Esophagus muscularis mucosa (tissue), 4 donors: ENCODE measurements around the gene WRNIP1. TPM values are rescaled to one million over a fixed set of nuclear protein-coding genes. Genes with fewer than 3 reads are reported as not detected.

Experiments used
- DNase-seq: peaks from one replicate; pipeline ENCODE4 v3.0.0-alpha.2; 2017; ENCODE audit errors: extremely low spot score
- H3K27ac ChIP-seq, 4 donors: fragments of 200-600 bp; sonication (generic); replicated peaks in 1 of 4; 1 replicate in 3 of 4; 2 replicates in 1 of 4; pipeline ENCODE4 v1.5.1; 2016 to 2019; ENCODE audit warnings: mild to moderate bottlenecking in 1 of 4
- H3K27me3 ChIP-seq, 4 donors: fragments of 200-600 bp; sonication (generic); one replicate each; pipeline versions ENCODE4 v1.5.1 to v1.6.0; 2016 to 2019
- H3K36me3 ChIP-seq, 4 donors: fragments of 200-600 bp; sonication (generic); one replicate each; pipeline ENCODE4 v1.5.1; 2016 to 2019
- H3K4me1 ChIP-seq, 4 donors: fragments of 200-600 bp; sonication (generic); one replicate each; pipeline ENCODE4 v1.5.1; 2016 to 2019
- H3K4me3 ChIP-seq, 4 donors: fragments of 200-600 bp; sonication (generic); 1 replicate in 2 of 4; 2 replicates in 2 of 4; pipeline ENCODE4 v1.5.1; 2016 to 2019; ENCODE audit warnings: mild to moderate bottlenecking in 4 of 4, moderate library complexity in 1 of 4
- H3K9me3 ChIP-seq, 4 donors: fragments of 200-600 bp; sonication (generic); 1 replicate in 3 of 4; 2 replicates in 1 of 4; pipeline ENCODE4 v1.5.1; 2016 to 2019
- CTCF ChIP-seq, 3 experiments: fragments of 200-600 bp in 2 of 3; fragments of 450-650 bp in 1 of 3; sonication (generic) in 2 of 3; IDR thresholded peaks; one replicate each; pipeline ENCODE4 v1.5.1; 2017 to 2019; ENCODE audit warnings: antibody characterized with exemption in 3 of 3, mild to moderate bottlenecking in 2 of 3, moderate library complexity in 1 of 3
- EP300 ChIP-seq: sonication (generic); formaldehyde crosslinking; IDR thresholded peaks from one replicate; pipeline ENCODE4 v1.6.1; 2017; ENCODE audit warnings: antibody characterized with exemption
- POLR2A ChIP-seq: fragments of 450-650 bp; IDR thresholded peaks from one replicate; pipeline ENCODE4 v1.6.1; 2017; ENCODE audit warnings: antibody characterized with exemption, moderate library complexity, mild to moderate bottlenecking, low read depth
- POLR2AphosphoS5 ChIP-seq, 2 donors: sonication (generic); formaldehyde crosslinking; IDR thresholded peaks; one replicate each; pipeline ENCODE4 v1.6.1; 2017; ENCODE audit warnings: antibody characterized with exemption in 2 of 2
- WGBS: methylation state at CpG from one replicate; pipeline ENCODE4 v1.1.5; 2018; 5-methylcytosine and 5-hydroxymethylcytosine counted together
- intact Hi-C: fragments of 100-400 bp; cut with DNase I; formaldehyde crosslinking; loops from one replicate; pipeline ENCODE4 v1.15.1; 2023
- total RNA-seq, 4 donors: library from RNA; depleted of rRNA; stranded (reverse); fragments of >200 nt; gene quantifications; one replicate each; pipeline versions ENCODE4 v1.1.0 to v1.2.1, GENCODE V29; 2016

WRNIP1 gene
- total RNA-seq, 4 donors from 2014 or later = 55.2 to 77.2 (median 63.7) TPM

GRCh38 chr6:2753743-2754142 lies 11.4 kb upstream of the WRNIP1 start:
- Histone ChIP-seq H3K4me3 (no peak overlapping the region), H3K27me3 (no peaks in the 10 kb centered on the region), H3K4me1 (peaks cover 0 to 16% (median 15%) of the 10 kb centered on the region in 4 donors), H3K27ac (no peak overlapping the region), H3K9me3 (no peaks in the 10 kb centered on the region), H3K36me3 (no peaks in the 10 kb centered on the region)
- DNase-seq = no peak
- intact Hi-C loops = no loop called here
- TF ChIP-seq EP300 (no peak), POLR2AphosphoS5 (IDR thresholded peaks at IDR 0.05) (no peak), CTCF (IDR thresholded peaks at IDR 0.05) (no peak), POLR2A (no peak)

DNA sequence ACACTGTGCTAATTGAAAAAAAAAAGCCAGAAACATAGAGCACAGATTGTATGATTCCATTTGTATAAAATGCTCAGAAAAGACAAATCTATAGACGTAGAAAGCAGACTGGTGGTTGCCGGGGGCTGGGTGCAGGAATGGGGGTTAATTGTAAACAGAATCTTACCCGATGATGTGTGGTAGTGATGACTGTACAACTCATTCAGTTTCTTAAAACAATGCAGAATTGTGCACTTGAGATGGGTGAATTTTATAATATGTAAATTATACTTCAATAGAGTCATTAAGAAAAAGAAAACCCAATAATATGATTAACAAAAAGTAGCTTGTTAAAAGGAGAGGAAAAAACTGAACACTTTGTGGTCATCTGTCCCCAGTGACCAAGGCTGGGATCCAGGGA lies 10.8 kb upstream of the WRNIP1 start:
- intact Hi-C loops = no loop called here

DNA sequence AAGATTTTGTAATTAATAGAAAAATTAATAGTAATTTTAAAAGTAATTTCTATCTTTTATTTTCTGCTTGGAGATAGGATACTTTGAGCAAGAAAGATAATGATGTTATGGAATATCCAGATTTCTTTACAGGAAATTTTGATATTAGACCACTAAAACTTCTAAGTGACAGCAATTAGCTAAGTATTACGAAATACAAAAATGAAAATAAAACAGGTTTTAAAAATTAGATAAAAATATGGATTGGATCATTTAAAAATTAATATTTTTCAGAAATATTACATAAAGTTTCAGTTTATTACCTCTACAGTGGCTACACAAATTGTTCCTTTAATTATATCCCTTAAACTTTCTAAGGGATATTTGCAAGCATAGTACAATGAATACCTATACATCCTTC lies 10.3 kb upstream of the WRNIP1 start:
- no peak for TF ChIP-seq POLR2A
- no peak for TF ChIP-seq EP300
- no peak for TF ChIP-seq POLR2AphosphoS5 (IDR thresholded peaks at IDR 0.05)
- TF ChIP-seq CTCF (IDR thresholded peaks at IDR 0.05) = no peak
- no peak overlapping the region for H3K4me3 ChIP-seq
- no peaks in the 10 kb centered on the region for H3K36me3 ChIP-seq
- 95% methylated on average over 1 of the region's 1 CpG for WGBS
- H3K27ac ChIP-seq = no peak overlapping the region
- no peaks in the 10 kb centered on the region for H3K27me3 ChIP-seq
- no peak for DNase-seq
- no peaks in the 10 kb centered on the region for H3K9me3 ChIP-seq
- peaks cover 0 to 12% (median 11%) of the 10 kb centered on the region in 4 donors for H3K4me1 ChIP-seq
- intact Hi-C loops = no loop called here

More for the DNA sequence above, 10.8 kb upstream of the WRNIP1 start:
- DNase-seq = no peak
- Histone ChIP-seq H3K27me3 (no peaks in the 10 kb centered on the region), H3K9me3 (no peaks in the 10 kb centered on the region), H3K4me3 (no peak overlapping the region), H3K36me3 (no peaks in the 10 kb centered on the region), H3K27ac (no peak overlapping the region), H3K4me1 (peaks cover 0 to 16% (median 15%) of the 10 kb centered on the region in 4 donors)
- WGBS = 74% methylated on average over 3 of the region's 3 CpGs
- no peak for TF ChIP-seq POLR2A
- no peak for TF ChIP-seq CTCF (IDR thresholded peaks at IDR 0.05)
- no peak for TF ChIP-seq EP300
- TF ChIP-seq POLR2AphosphoS5 (IDR thresholded peaks at IDR 0.05) = no peak

- no peak overlapping the region for H3K27ac ChIP-seq
- DNase-seq = no peak
- 90% methylated on average over 3 of the region's 3 CpGs for WGBS
- no peak for TF ChIP-seq EP300
- no peak for TF ChIP-seq CTCF (IDR thresholded peaks at IDR 0.05)
- H3K4me3 ChIP-seq = no peak overlapping the region
- intact Hi-C loops = no loop called here
- no peaks in the 10 kb centered on the region for H3K9me3 ChIP-seq
- peaks cover 0 to 12% (median 9%) of the 10 kb centered on the region in 4 donors for H3K4me1 ChIP-seq
- H3K27me3 ChIP-seq = no peaks in the 10 kb centered on the region
- no peaks in the 10 kb centered on the region for H3K36me3 ChIP-seq
Measured at GRCh38 chr6:2755456-2755855, 9.7 kb upstream of the WRNIP1 start.

- Histone ChIP-seq H3K36me3 (no peaks in the 10 kb centered on the region), H3K27me3 (no peaks in the 10 kb centered on the region), H3K27ac (peak overlapping the region in 2 of 4 donors; percentile 38 to 49), H3K9me3 (no peaks in the 10 kb centered on the region), H3K4me3 (no peak overlapping the region), H3K4me1 (peaks cover 0 to 12% (median 9%) of the 10 kb centered on the region in 4 donors)
- no peak for TF ChIP-seq EP300
- TF ChIP-seq POLR2AphosphoS5 (IDR thresholded peaks at IDR 0.05) = no peak
- TF ChIP-seq CTCF (IDR thresholded peaks at IDR 0.05) = no peak
- TF ChIP-seq POLR2A = no peak
- intact Hi-C loops = no loop called here
- DNase-seq = no peak
- 70% methylated on average over 2 of the region's 2 CpGs for WGBS
Measured at GRCh38 chr6:2756241-2756640, 9.0 kb upstream of the WRNIP1 start.
